Endodermal cell (in vitro differentiated cells): ENCODE results near the gene PYROXD2. TPM values are rescaled to one million over a fixed set of nuclear protein-coding genes. Genes with fewer than 3 reads are reported as not detected.

Source experiments
- DNase-seq: peaks from one replicate; pipeline ENCODE4 v3.0.0-alpha.2; 2017
- H3K27ac ChIP-seq: 2 replicates; pipeline ENCODE4 v1.5.1; 2013; ENCODE audit warnings: mild to moderate bottlenecking, low read depth, low read length, moderate library complexity
- H3K27me3 ChIP-seq: 2 replicates; pipeline ENCODE4 v1.6.1; 2013; ENCODE audit warnings: mild to moderate bottlenecking, low read length, moderate library complexity; ENCODE audit not compliant: insufficient read depth, control insufficient read depth, poor library complexity, severe bottlenecking
- H3K36me3 ChIP-seq: 2 replicates; pipeline ENCODE4 v1.7.0; 2013; ENCODE audit warnings: mild to moderate bottlenecking, low read length, moderate library complexity; ENCODE audit not compliant: control insufficient read depth, insufficient read depth
- H3K4me1 ChIP-seq: one replicate; pipeline ENCODE4 v1.7.0; 2013; ENCODE audit warnings: low read length; ENCODE audit not compliant: control insufficient read depth, insufficient read depth
- H3K4me3 ChIP-seq: 2 replicates; pipeline ENCODE4 v1.5.1; 2013; ENCODE audit warnings: mild to moderate bottlenecking, low read length, moderate library complexity
- H3K9ac ChIP-seq: 2 replicates; pipeline ENCODE4 v1.6.1; 2013; ENCODE audit warnings: mild to moderate bottlenecking, low read length, moderate library complexity; ENCODE audit not compliant: poor library complexity, severe bottlenecking; ENCODE audit errors: extremely low read depth
- H3K9me3 ChIP-seq: 2 replicates; pipeline ENCODE4 v1.6.1; 2013; ENCODE audit warnings: mild to moderate bottlenecking, low read length, moderate library complexity; ENCODE audit not compliant: control insufficient read depth
- H3K27ac Mint-ChIP-seq: 2 replicates; pipeline ENCODE4 v1.8.0; 2020; ENCODE audit warnings: mixed read lengths
- H3K27me3 Mint-ChIP-seq: 2 replicates; pipeline ENCODE4 v1.8.0; 2021; ENCODE audit warnings: mild to moderate bottlenecking, mixed read lengths; ENCODE audit not compliant: insufficient read depth
- H3K36me3 Mint-ChIP-seq: 2 replicates; pipeline ENCODE4 v1.8.0; 2020; ENCODE audit warnings: low read depth, mixed read lengths
- H3K4me1 Mint-ChIP-seq: 2 replicates; pipeline ENCODE4 v1.8.0; 2020; ENCODE audit warnings: mixed read lengths
- H3K4me3 Mint-ChIP-seq: 2 replicates; pipeline ENCODE4 v1.8.0; 2020; ENCODE audit warnings: mild to moderate bottlenecking, moderate library complexity, mixed read lengths
- H3K9me3 Mint-ChIP-seq: 2 replicates; pipeline ENCODE4 v1.8.0; 2020; ENCODE audit warnings: mild to moderate bottlenecking, mixed read lengths
- CTCF ChIP-seq: fragments of 200-600 bp; sonication (generic); conservative IDR thresholded peaks from 2 replicates; pipeline ENCODE4 v1.5.0; 2021; ENCODE audit warnings: antibody characterized with exemption, mild to moderate bottlenecking
- WGBS, 2 experiments: methylation state at CpG; one replicate each; pipeline versions ENCODE4 v1.1.5 to v1.1.7; 2013; ENCODE audit warnings: missing lambda C conversion rate in 2 of 2, mixed read lengths in 1 of 2; ENCODE audit not compliant: insufficient coverage in 1 of 2, insufficient read length in 1 of 2; 5-methylcytosine and 5-hydroxymethylcytosine counted together
- total RNA-seq, 2 donors: library from RNA; stranded (reverse); fragmentation: NEBNext Ultra II Directional in 1 of 2; extraction: Animal tissue kit (Norgen Biotek cat#: 25700) in 1 of 2; gene quantifications; 2 replicates in 1 of 2; 3 replicates in 1 of 2; pipeline ENCODE4 v1.2.1, GENCODE V29; 2021

Gene PYROXD2
- total RNA-seq, 2 donors from 2014 or later, result 9.2 to 9.5 TPM

- peaks cover 5% of the 10 kb centered on the region for H3K4me1 Mint-ChIP-seq
- H3K4me3 ChIP-seq, result no peak overlapping the region
- H3K4me3 Mint-ChIP-seq, result no peak overlapping the region
Observed at GRCh38 chr10:98415731-98416119, 743 bp upstream of the PYROXD2 start.

GRCh38 chr10:98414578-98414931, 427 bp downstream of the PYROXD2 start:
- H3K9me3 Mint-ChIP-seq, result no peaks in the 10 kb centered on the region
- Histone ChIP-seq H3K27me3 (no peaks in the 10 kb centered on the region), H3K4me1 (no peaks in the 10 kb centered on the region), H3K9ac (peak overlapping the region; percentile 48), H3K36me3 (no peaks in the 10 kb centered on the region), H3K9me3 (no peaks in the 10 kb centered on the region), H3K27ac (peak overlapping the region; percentile 89), H3K4me3 (peak overlapping the region; percentile 78)
- no peak for TF ChIP-seq CTCF
- H3K27me3 Mint-ChIP-seq, result no peaks in the 10 kb centered on the region
- H3K27ac Mint-ChIP-seq, result peak overlapping the region; percentile 98
- 71% methylated on average over 3 of the region's 3 CpGs; no CpG with 5 or more reads in 1 of the 2 experiments for WGBS, 2 experiments
- no peak for DNase-seq
- peaks cover 8% of the 10 kb centered on the region for H3K36me3 Mint-ChIP-seq
- H3K4me1 Mint-ChIP-seq, result peaks cover 5% of the 10 kb centered on the region
- peak overlapping the region; percentile 77 for H3K4me3 Mint-ChIP-seq

More at GRCh38 chr10:98415731-98416119, 743 bp upstream of the PYROXD2 start:
- 54 to 82% methylated on average over 4 to 8 of the region's 8 CpGs for WGBS, 2 experiments
- Mint-ChIP-seq H3K27me3 (no peaks in the 10 kb centered on the region), H3K27ac (peak overlapping the region; percentile 55), H3K9me3 (no peaks in the 10 kb centered on the region), H3K36me3 (peaks cover 11% of the 10 kb centered on the region)
- no peaks in the 10 kb centered on the region for H3K9me3 ChIP-seq
- H3K9ac ChIP-seq, result no peak overlapping the region
- no peaks in the 10 kb centered on the region for H3K4me1 ChIP-seq
- no peaks in the 10 kb centered on the region for H3K27me3 ChIP-seq
- TF ChIP-seq CTCF, result no peak
- no peak for DNase-seq
- peak overlapping the region; percentile 69 for H3K27ac ChIP-seq
- no peaks in the 10 kb centered on the region for H3K36me3 ChIP-seq

- no peak overlapping the region for H3K27ac Mint-ChIP-seq
- H3K27me3 Mint-ChIP-seq, result no peaks in the 10 kb centered on the region
- H3K4me3 Mint-ChIP-seq, result no peak overlapping the region
- no peak for TF ChIP-seq CTCF
- 93 to 100% methylated on average over 1 of the region's 1 CpG for WGBS, 2 experiments
- no peak for DNase-seq
- H3K36me3 ChIP-seq, result no peaks in the 10 kb centered on the region
- H3K36me3 Mint-ChIP-seq, result no peaks in the 10 kb centered on the region
- no peaks in the 10 kb centered on the region for H3K9me3 ChIP-seq
- H3K4me1 ChIP-seq, result no peaks in the 10 kb centered on the region
- peaks cover 5% of the 10 kb centered on the region for H3K4me1 Mint-ChIP-seq
- no peaks in the 10 kb centered on the region for H3K27me3 ChIP-seq
- no peak overlapping the region for H3K9ac ChIP-seq
- no peak overlapping the region for H3K27ac ChIP-seq
- H3K9me3 Mint-ChIP-seq, result no peaks in the 10 kb centered on the region
- no peak overlapping the region for H3K4me3 ChIP-seq
Observed at GRCh38 chr10:98411768-98412167, 3.2 kb downstream of the PYROXD2 start.
